HEK293 (cell line): Measurements from ENCODE around the gene SCAF4.
A peak's percentile ranks its signal among the peaks of the same experiment; 100 is the strongest.

Experiments
- GLI4 ChIP-seq: fragments of 450-650 bp; formaldehyde crosslinking; IDR thresholded peaks from 2 replicates; pipeline ENCODE4 v1.5.1; 2016; ENCODE audit warnings: missing biosample characterization, missing genetic modification characterization
- KLF10 ChIP-seq: fragments of 450-650 bp; IDR thresholded peaks from 2 replicates; pipeline ENCODE4 v1.5.1; 2018; ENCODE audit warnings: missing biosample characterization, mild to moderate bottlenecking, missing genetic modification characterization
- KLF7 ChIP-seq: fragments of 450-650 bp; formaldehyde crosslinking; IDR thresholded peaks from 2 replicates; pipeline ENCODE4 v1.5.1; 2016; ENCODE audit warnings: missing biosample characterization, missing genetic modification characterization, borderline replicate concordance
- MZF1 ChIP-seq: fragments of 450-650 bp; formaldehyde crosslinking; IDR thresholded peaks from 2 replicates; pipeline ENCODE4 v1.5.1; 2017; ENCODE audit warnings: missing biosample characterization, missing genetic modification characterization, borderline replicate concordance
- SCRT2 ChIP-seq: fragments of 450-650 bp; formaldehyde crosslinking; IDR thresholded peaks from 2 replicates; pipeline ENCODE4 v1.5.1; 2016; ENCODE audit warnings: missing biosample characterization, missing genetic modification characterization
- SETDB1 ChIP-seq: IDR thresholded peaks from one replicate; pipeline ENCODE4 v1.6.1; 2017; ENCODE audit warnings: mild to moderate bottlenecking, low read length, moderate library complexity, mixed read lengths; ENCODE audit not compliant: insufficient read length
- ZEB2 ChIP-seq: fragments of 450-650 bp; formaldehyde crosslinking; IDR thresholded peaks from 2 replicates; pipeline ENCODE4 v1.5.1; 2016; ENCODE audit warnings: missing biosample characterization, missing genetic modification characterization
- ZFP69B ChIP-seq: fragments of 450-650 bp; formaldehyde crosslinking; IDR thresholded peaks from 2 replicates; pipeline ENCODE4 v1.5.1; 2016; ENCODE audit warnings: missing biosample characterization, missing genetic modification characterization
- ZNF16 ChIP-seq: fragments of 450-650 bp; formaldehyde crosslinking; IDR thresholded peaks from 2 replicates; pipeline ENCODE4 v1.5.1; 2016; ENCODE audit warnings: low read depth, missing biosample characterization, missing genetic modification characterization
- ZNF211 ChIP-seq: fragments of 450-650 bp; formaldehyde crosslinking; IDR thresholded peaks from 2 replicates; pipeline ENCODE4 v1.5.1; 2016; ENCODE audit warnings: low read depth, missing biosample characterization, missing genetic modification characterization
- ZNF223 ChIP-seq: fragments of 450-650 bp; formaldehyde crosslinking; IDR thresholded peaks from 2 replicates; pipeline ENCODE4 v1.5.1; 2016; ENCODE audit warnings: missing biosample characterization, missing genetic modification characterization
- ZNF302 ChIP-seq: fragments of 450-650 bp; formaldehyde crosslinking; IDR thresholded peaks from 2 replicates; pipeline ENCODE4 v1.5.1; 2016; ENCODE audit warnings: missing biosample characterization, missing genetic modification characterization, low read depth
- ZNF529 ChIP-seq: fragments of 450-650 bp; formaldehyde crosslinking; IDR thresholded peaks from 2 replicates; pipeline ENCODE4 v1.5.1; 2017; ENCODE audit warnings: missing genetic modification characterization, missing biosample characterization; ENCODE audit not compliant: insufficient replicate concordance
- ZNF626 ChIP-seq: fragments of 450-650 bp; sonication (Bioruptor Pico); formaldehyde crosslinking; IDR thresholded peaks from 2 replicates; pipeline ENCODE4 v1.5.1; 2018; ENCODE audit warnings: missing biosample characterization, missing genetic modification characterization, inconsistent platforms
- ZNF629 ChIP-seq: fragments of 450-650 bp; formaldehyde crosslinking; IDR thresholded peaks from 2 replicates; pipeline ENCODE4 v1.5.1; 2017; ENCODE audit warnings: missing biosample characterization, missing genetic modification characterization
- ZNF747 ChIP-seq: fragments of 450-650 bp; formaldehyde crosslinking; IDR thresholded peaks from 2 replicates; pipeline ENCODE4 v1.5.1; 2016; ENCODE audit warnings: missing biosample characterization, missing genetic modification characterization
- TF ChIP-seq, protein P1 (sequence below): fragments of 450-650 bp; formaldehyde crosslinking; IDR thresholded peaks from 2 replicates; pipeline ENCODE4 v1.5.1; 2016; ENCODE audit warnings: missing biosample characterization, missing genetic modification characterization
- TF ChIP-seq, protein P2 (sequence below): fragments of 450-650 bp; formaldehyde crosslinking; IDR thresholded peaks from 2 replicates; pipeline ENCODE4 v1.5.1; 2016; ENCODE audit warnings: missing biosample characterization, missing genetic modification characterization, borderline replicate concordance
- TF ChIP-seq, protein P3 (sequence below): fragments of 450-650 bp; formaldehyde crosslinking; IDR thresholded peaks from 2 replicates; pipeline ENCODE4 v1.5.0; 2017; ENCODE audit warnings: missing biosample characterization, missing genetic modification characterization, borderline replicate concordance
- TF ChIP-seq, protein P4 (sequence below): fragments of 450-650 bp; formaldehyde crosslinking; IDR thresholded peaks from 2 replicates; pipeline ENCODE4 v1.5.1; 2016; ENCODE audit warnings: missing biosample characterization, missing genetic modification characterization, low read depth
- TF ChIP-seq, protein P5 (sequence below): fragments of 450-650 bp; formaldehyde crosslinking; IDR thresholded peaks from 2 replicates; pipeline ENCODE4 v1.5.1; 2016; ENCODE audit warnings: missing biosample characterization, missing genetic modification characterization
- TF ChIP-seq, protein P6 (sequence below): fragments of 450-650 bp; formaldehyde crosslinking; IDR thresholded peaks from 2 replicates; pipeline ENCODE4 v1.5.1; 2016; ENCODE audit warnings: missing biosample characterization, missing genetic modification characterization
- TF ChIP-seq, protein P7 (sequence below): fragments of 450-650 bp; formaldehyde crosslinking; IDR thresholded peaks from 2 replicates; pipeline ENCODE4 v1.5.1; 2016; ENCODE audit warnings: missing biosample characterization, missing genetic modification characterization

SCAF4 gene

DNA sequence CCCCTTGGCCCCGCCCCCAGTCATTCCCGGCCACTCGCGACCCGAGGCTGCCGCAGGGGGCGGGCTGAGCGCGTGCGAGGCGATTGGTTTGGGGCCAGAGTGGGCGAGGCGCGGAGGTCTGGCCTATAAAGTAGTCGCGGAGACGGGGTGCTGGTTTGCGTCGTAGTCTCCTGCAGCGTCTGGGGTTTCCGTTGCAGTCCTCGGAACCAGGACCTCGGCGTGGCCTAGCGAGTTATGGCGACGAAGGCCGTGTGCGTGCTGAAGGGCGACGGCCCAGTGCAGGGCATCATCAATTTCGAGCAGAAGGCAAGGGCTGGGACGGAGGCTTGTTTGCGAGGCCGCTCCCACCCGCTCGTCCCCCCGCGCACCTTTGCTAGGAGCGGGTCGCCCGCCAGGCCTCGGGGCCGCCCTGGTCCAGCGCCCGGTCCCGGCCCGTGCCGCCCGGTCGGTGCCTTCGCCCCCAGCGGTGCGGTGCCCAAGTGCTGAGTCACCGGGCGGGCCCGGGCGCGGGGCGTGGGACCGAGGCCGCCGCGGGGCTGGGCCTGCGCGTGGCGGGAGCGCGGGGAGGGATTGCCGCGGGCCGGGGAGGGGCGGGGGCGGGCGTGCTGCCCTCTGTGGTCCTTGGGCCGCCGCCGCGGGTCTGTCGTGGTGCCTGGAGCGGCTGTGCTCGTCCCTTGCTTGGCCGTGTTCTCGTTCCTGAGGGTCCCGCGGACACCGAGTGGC, 72.2 kb downstream of the SCAF4 start, which contains the start of gene SOD1 (continued):
- TF ChIP-seq, protein P1, sequence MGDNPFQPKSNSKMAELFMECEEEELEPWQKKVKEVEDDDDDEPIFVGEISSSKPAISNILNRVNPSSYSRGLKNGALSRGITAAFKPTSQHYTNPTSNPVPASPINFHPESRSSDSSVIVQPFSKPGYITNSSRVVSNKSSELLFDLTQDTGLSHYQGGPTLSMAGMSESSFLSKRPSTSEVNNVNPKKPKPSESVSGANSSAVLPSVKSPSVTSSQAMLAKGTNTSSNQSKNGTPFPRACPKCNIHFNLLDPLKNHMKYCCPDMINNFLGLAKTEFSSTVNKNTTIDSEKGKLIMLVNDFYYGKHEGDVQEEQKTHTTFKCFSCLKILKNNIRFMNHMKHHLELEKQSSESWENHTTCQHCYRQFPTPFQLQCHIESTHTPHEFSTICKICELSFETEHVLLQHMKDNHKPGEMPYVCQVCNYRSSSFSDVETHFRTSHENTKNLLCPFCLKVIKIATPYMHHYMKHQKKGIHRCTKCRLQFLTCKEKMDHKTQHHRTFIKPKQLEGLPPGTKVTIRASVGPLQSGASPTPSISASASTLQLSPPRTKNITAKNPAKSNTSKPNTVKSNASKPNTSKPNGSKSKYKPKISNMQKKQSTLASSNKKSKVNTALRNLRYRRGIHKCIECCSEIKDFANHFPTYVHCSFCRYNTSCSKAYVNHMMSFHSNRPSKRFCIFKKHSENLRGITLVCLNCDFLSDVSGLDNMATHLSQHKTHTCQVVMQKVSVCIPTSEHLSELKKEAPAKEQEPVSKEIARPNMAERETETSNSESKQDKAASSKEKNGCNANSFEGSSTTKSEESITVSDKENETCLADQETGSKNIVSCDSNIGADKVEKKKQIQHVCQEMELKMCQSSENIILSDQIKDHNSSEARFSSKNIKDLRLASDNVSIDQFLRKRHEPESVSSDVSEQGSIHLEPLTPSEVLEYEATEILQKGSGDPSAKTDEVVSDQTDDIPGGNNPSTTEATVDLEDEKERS (tag by site-specific recombination): no peak
- TF ChIP-seq, protein P2, sequence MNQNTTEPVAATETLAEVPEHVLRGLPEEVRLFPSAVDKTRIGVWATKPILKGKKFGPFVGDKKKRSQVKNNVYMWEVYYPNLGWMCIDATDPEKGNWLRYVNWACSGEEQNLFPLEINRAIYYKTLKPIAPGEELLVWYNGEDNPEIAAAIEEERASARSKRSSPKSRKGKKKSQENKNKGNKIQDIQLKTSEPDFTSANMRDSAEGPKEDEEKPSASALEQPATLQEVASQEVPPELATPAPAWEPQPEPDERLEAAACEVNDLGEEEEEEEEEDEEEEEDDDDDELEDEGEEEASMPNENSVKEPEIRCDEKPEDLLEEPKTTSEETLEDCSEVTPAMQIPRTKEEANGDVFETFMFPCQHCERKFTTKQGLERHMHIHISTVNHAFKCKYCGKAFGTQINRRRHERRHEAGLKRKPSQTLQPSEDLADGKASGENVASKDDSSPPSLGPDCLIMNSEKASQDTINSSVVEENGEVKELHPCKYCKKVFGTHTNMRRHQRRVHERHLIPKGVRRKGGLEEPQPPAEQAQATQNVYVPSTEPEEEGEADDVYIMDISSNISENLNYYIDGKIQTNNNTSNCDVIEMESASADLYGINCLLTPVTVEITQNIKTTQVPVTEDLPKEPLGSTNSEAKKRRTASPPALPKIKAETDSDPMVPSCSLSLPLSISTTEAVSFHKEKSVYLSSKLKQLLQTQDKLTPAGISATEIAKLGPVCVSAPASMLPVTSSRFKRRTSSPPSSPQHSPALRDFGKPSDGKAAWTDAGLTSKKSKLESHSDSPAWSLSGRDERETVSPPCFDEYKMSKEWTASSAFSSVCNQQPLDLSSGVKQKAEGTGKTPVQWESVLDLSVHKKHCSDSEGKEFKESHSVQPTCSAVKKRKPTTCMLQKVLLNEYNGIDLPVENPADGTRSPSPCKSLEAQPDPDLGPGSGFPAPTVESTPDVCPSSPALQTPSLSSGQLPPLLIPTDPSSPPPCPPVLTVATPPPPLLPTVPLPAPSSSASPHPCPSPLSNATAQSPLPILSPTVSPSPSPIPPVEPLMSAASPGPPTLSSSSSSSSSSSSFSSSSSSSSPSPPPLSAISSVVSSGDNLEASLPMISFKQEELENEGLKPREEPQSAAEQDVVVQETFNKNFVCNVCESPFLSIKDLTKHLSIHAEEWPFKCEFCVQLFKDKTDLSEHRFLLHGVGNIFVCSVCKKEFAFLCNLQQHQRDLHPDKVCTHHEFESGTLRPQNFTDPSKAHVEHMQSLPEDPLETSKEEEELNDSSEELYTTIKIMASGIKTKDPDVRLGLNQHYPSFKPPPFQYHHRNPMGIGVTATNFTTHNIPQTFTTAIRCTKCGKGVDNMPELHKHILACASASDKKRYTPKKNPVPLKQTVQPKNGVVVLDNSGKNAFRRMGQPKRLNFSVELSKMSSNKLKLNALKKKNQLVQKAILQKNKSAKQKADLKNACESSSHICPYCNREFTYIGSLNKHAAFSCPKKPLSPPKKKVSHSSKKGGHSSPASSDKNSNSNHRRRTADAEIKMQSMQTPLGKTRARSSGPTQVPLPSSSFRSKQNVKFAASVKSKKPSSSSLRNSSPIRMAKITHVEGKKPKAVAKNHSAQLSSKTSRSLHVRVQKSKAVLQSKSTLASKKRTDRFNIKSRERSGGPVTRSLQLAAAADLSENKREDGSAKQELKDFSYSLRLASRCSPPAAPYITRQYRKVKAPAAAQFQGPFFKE (tag by site-specific recombination): no peak
- TF ChIP-seq, protein P3, sequence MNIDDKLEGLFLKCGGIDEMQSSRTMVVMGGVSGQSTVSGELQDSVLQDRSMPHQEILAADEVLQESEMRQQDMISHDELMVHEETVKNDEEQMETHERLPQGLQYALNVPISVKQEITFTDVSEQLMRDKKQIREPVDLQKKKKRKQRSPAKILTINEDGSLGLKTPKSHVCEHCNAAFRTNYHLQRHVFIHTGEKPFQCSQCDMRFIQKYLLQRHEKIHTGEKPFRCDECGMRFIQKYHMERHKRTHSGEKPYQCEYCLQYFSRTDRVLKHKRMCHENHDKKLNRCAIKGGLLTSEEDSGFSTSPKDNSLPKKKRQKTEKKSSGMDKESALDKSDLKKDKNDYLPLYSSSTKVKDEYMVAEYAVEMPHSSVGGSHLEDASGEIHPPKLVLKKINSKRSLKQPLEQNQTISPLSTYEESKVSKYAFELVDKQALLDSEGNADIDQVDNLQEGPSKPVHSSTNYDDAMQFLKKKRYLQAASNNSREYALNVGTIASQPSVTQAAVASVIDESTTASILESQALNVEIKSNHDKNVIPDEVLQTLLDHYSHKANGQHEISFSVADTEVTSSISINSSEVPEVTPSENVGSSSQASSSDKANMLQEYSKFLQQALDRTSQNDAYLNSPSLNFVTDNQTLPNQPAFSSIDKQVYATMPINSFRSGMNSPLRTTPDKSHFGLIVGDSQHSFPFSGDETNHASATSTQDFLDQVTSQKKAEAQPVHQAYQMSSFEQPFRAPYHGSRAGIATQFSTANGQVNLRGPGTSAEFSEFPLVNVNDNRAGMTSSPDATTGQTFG (tag by site-specific recombination): no peak
- TF ChIP-seq, protein P4, sequence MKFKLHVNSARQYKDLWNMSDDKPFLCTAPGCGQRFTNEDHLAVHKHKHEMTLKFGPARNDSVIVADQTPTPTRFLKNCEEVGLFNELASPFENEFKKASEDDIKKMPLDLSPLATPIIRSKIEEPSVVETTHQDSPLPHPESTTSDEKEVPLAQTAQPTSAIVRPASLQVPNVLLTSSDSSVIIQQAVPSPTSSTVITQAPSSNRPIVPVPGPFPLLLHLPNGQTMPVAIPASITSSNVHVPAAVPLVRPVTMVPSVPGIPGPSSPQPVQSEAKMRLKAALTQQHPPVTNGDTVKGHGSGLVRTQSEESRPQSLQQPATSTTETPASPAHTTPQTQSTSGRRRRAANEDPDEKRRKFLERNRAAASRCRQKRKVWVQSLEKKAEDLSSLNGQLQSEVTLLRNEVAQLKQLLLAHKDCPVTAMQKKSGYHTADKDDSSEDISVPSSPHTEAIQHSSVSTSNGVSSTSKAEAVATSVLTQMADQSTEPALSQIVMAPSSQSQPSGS (tag by site-specific recombination): no peak
- TF ChIP-seq ZNF302 (tag by site-specific recombination): no peak
- TF ChIP-seq ZNF629 (tag by site-specific recombination): peak; percentile 86
- no peak for TF ChIP-seq ZNF211 (tag by site-specific recombination)
- peak; percentile 57; the same call in 1 of the 2 replicates for TF ChIP-seq ZEB2 (tag by site-specific recombination)
- TF ChIP-seq, protein P5, sequence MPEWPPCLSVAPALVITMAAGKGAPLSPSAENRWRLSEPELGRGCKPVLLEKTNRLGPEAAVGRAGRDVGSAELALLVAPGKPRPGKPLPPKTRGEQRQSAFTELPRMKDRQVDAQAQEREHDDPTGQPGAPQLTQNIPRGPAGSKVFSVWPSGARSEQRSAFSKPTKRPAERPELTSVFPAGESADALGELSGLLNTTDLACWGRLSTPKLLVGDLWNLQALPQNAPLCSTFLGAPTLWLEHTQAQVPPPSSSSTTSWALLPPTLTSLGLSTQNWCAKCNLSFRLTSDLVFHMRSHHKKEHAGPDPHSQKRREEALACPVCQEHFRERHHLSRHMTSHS: no peak
- TF ChIP-seq MZF1: no peak
- TF ChIP-seq, protein P6, sequence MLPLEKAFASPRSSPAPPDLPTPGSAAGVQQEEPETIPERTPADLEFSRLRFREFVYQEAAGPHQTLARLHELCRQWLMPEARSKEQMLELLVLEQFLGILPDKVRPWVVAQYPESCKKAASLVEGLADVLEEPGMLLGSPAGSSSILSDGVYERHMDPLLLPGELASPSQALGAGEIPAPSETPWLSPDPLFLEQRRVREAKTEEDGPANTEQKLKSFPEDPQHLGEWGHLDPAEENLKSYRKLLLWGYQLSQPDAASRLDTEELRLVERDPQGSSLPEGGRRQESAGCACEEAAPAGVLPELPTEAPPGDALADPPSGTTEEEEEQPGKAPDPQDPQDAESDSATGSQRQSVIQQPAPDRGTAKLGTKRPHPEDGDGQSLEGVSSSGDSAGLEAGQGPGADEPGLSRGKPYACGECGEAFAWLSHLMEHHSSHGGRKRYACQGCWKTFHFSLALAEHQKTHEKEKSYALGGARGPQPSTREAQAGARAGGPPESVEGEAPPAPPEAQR (tag by site-specific recombination): no peak
- TF ChIP-seq ZNF747: no peak
- TF ChIP-seq ZNF529 (tag by site-specific recombination): no peak
- peak; percentile 75 for TF ChIP-seq KLF10 (tag by site-specific recombination)
- peak; percentile 29; the same call in 1 of the 2 replicates for TF ChIP-seq ZFP69B (tag by site-specific recombination)
- TF ChIP-seq ZNF626 (tag by site-specific recombination): no peak
- peak; percentile 90 for TF ChIP-seq GLI4
- no peak for TF ChIP-seq SETDB1
- no peak for TF ChIP-seq ZNF16
- TF ChIP-seq, protein P7, sequence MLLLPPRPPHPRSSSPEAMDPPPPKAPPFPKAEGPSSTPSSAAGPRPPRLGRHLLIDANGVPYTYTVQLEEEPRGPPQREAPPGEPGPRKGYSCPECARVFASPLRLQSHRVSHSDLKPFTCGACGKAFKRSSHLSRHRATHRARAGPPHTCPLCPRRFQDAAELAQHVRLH (tag by site-specific recombination): no peak
- TF ChIP-seq SCRT2 (tag by site-specific recombination): no peak
- no peak for TF ChIP-seq ZNF223
- 0 out of 2 replicates have a peak, but pooled peaks have one; percentile 14 for TF ChIP-seq KLF7
